PC-3 (cell line): Measurements from ENCODE around the gene MAD1L1. TPM values are rescaled to one million over a fixed set of nuclear protein-coding genes. Genes with fewer than 3 reads are reported as not detected.
"Not testable (repeated sequence)": the region's sequence is repeated elsewhere in the genome, so short reads cannot be mapped to it uniquely, and the experiment has no call there.

Source experiments
- ATAC-seq: fragments of 200-7000 bp; cut with Tn5 transposase; 2 replicates; pipeline ENCODE4 v1.9.1; 2020; ENCODE audit warnings: mild to moderate bottlenecking, moderate library complexity
- BruUV-seq: library from RNA; stranded (reverse); fragments of 400-500 nt; replicated peaks from 2 replicates; lab custom pipeline; 2021; lab: Mats Ljungman, UMichigan
- CTCF ChIA-PET: fragments of 300-600 bp; sonication (Branson Sonifier 250); formaldehyde crosslinking; loops from one replicate; lab custom pipeline; 2022; ENCODE audit warnings: antibody characterized with exemption; lab: Charles Lee
- POLR2A ChIA-PET: fragments of 300-600 bp; sonication (Branson Sonifier 250); formaldehyde crosslinking; loops from one replicate; lab custom pipeline; 2022; ENCODE audit warnings: antibody characterized with exemption; ENCODE audit not compliant: unreplicated experiment; lab: Charles Lee
- DNase-seq: peaks from one replicate; pipeline ENCODE4 v3.0.0-alpha.2; 2015
- H2AFZ ChIP-seq: fragments of 300-600 bp; sonication (generic); 2 replicates; pipeline ENCODE4 v1.6.0; 2016; ENCODE audit warnings: antibody characterized with exemption, low read length
- H3F3A ChIP-seq: fragments of 300-600 bp; sonication (generic); one replicate; pipeline ENCODE4 v1.6.0; 2017; ENCODE audit warnings: antibody characterized with exemption, low read length, control low read depth, mild to moderate bottlenecking; ENCODE audit not compliant: unreplicated experiment
- H3K27ac ChIP-seq: fragments of 300-600 bp; sonication (generic); 2 replicates; pipeline ENCODE4 v1.5.1; 2016; ENCODE audit warnings: mild to moderate bottlenecking, low read length
- H3K27me3 ChIP-seq: fragments of 300-600 bp; sonication (generic); 2 replicates; pipeline ENCODE4 v1.6.1; 2016; ENCODE audit warnings: low read length, mixed read lengths
- H3K36me3 ChIP-seq: fragments of 300-600 bp; sonication (generic); 2 replicates; pipeline ENCODE4 v1.6.1; 2016; ENCODE audit warnings: low read depth, mixed run types, low read length, mixed read lengths
- H3K4me1 ChIP-seq: fragments of 300-600 bp; sonication (generic); 2 replicates; pipeline ENCODE4 v1.5.1; 2016; ENCODE audit warnings: low read length; ENCODE audit not compliant: insufficient read depth
- H3K4me2 ChIP-seq: fragments of 300-600 bp; sonication (generic); 2 replicates; pipeline ENCODE4 v1.6.0; 2016; ENCODE audit warnings: low read length
- H3K4me3 ChIP-seq: fragments of 300-600 bp; sonication (generic); 2 replicates; pipeline ENCODE4 v1.5.1; 2016; ENCODE audit warnings: mild to moderate bottlenecking, low read length, mixed read lengths
- H3K79me2 ChIP-seq: fragments of 300-600 bp; sonication (generic); 2 replicates; pipeline ENCODE4 v1.6.1; 2017; ENCODE audit warnings: low read length, mixed read lengths
- H3K9ac ChIP-seq: fragments of 300-600 bp; sonication (generic); 2 replicates; pipeline ENCODE4 v1.6.0; 2016; ENCODE audit warnings: mild to moderate bottlenecking, low read length
- H3K9me2 ChIP-seq: fragments of 300-600 bp; sonication (generic); replicated peaks from 2 replicates; pipeline ENCODE4 v1.6.1; 2016; ENCODE audit warnings: mixed run types, low read length, mixed read lengths
- H3K9me3 ChIP-seq: fragments of 300-600 bp; sonication (generic); 2 replicates; pipeline ENCODE4 v1.6.1; 2016; ENCODE audit warnings: low read length, mixed read lengths
- H4K20me1 ChIP-seq: fragments of 300-600 bp; sonication (generic); 2 replicates; pipeline ENCODE4 v1.6.1; 2016; ENCODE audit warnings: low read length, mixed read lengths
- CTCF ChIP-seq: fragments of 300-600 bp; sonication (generic); conservative IDR thresholded peaks from 2 replicates; pipeline ENCODE4 v1.5.1; 2017; ENCODE audit warnings: antibody characterized with exemption, low read depth, mild to moderate bottlenecking, low read length
- EZH2 ChIP-seq: fragments of 300-600 bp; sonication (generic); IDR thresholded peaks from one replicate; pipeline ENCODE4 v1.6.1; 2017; ENCODE audit warnings: antibody characterized with exemption, mild to moderate bottlenecking, low read length; ENCODE audit not compliant: unreplicated experiment
- EZH2phosphoT487 ChIP-seq: fragments of 300-600 bp; sonication (generic); IDR thresholded peaks from 2 replicates; pipeline ENCODE4 v1.6.1; 2018; ENCODE audit warnings: mild to moderate bottlenecking, antibody characterized with exemption, low read length, borderline replicate concordance
- intact Hi-C: fragments of 100-400 bp; cut with micrococcal nuclease; formaldehyde crosslinking; loops from 2 replicates; pipeline ENCODE4 v1.9.0; 2023
- total RNA-seq: library from RNA; depleted of rRNA; stranded (reverse); fragments of >200 nt; gene quantifications from 2 replicates; pipeline ENCODE4 v1.2.3, GENCODE V29; 2014

Gene MAD1L1
- total RNA-seq, 1 experiment from 2014 or later: 88.4 TPM

GRCh38 chr7:1997537-1998076 lies 235.1 kb downstream of the MAD1L1 start:
- ChIA-PET CTCF (no interaction called here), POLR2A (no interaction called here)
- Histone ChIP-seq H3F3A (no peaks in the 10 kb centered on the region), H3K9me3 (no peaks in the 10 kb centered on the region), H3K27ac (no peak overlapping the region), H4K20me1 (no peaks in the 10 kb centered on the region), H3K9me2 (no peaks in the 10 kb centered on the region), H3K79me2 (no peaks in the 10 kb centered on the region), H2AFZ (no peak overlapping the region), H3K27me3 (no peaks in the 10 kb centered on the region), H3K4me2 (no peak overlapping the region), H3K36me3 (no peaks in the 10 kb centered on the region), H3K4me1 (no peaks in the 10 kb centered on the region), H3K9ac (no peak overlapping the region), H3K4me3 (no peak overlapping the region)
- no peak for TF ChIP-seq EZH2
- no peak for TF ChIP-seq CTCF
- no TSS peak for BruUV-seq
- ATAC-seq (no peak), DNase-seq (no peak)
- intact Hi-C loops: no loop called here

DNA sequence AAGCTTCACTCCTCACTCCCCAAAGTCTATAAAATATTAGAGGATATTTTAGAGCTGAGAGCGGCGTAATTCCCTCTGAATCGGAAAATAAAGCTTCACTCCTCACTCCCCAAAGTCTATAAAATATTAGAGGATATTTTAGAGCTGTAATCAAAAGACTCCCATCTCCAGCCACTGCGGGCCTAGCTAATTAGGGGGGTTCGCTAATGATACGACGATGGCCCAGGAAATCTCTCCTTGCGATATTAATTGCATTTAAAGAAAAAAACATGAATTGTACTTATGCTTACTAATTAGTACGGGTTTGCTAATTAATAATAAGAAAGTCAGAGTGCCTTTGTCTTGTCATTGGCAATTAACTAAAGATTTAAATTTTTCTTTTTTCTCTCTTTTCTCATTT lies 235.9 kb downstream of the MAD1L1 start:
- H3K36me3 ChIP-seq: no peaks in the 10 kb centered on the region
- no peaks in the 10 kb centered on the region for H3K27me3 ChIP-seq
- no peaks in the 10 kb centered on the region for H3K4me1 ChIP-seq
- no peak for TF ChIP-seq CTCF
- TF ChIP-seq EZH2phosphoT487: no peak
- TF ChIP-seq EZH2: no peak
- intact Hi-C loops: no loop called here
- H2AFZ ChIP-seq: no peak overlapping the region
- ChIA-PET POLR2A (no interaction called here), CTCF (no interaction called here)
- H3K4me2 ChIP-seq: no peak overlapping the region
- H3K27ac ChIP-seq: no peak overlapping the region
- DNase-seq: no peak
- no peak for ATAC-seq
- no peak overlapping the region for H3K4me3 ChIP-seq
- no peaks in the 10 kb centered on the region for H3K79me2 ChIP-seq
- no peaks in the 10 kb centered on the region for H3F3A ChIP-seq
- H3K9ac ChIP-seq: no peak overlapping the region
- no peaks in the 10 kb centered on the region for H4K20me1 ChIP-seq
- no peaks in the 10 kb centered on the region for H3K9me2 ChIP-seq
- H3K9me3 ChIP-seq: no peaks in the 10 kb centered on the region
- BruUV-seq: no TSS peak

GRCh38 chr7:1995911-1996420 lies 236.8 kb downstream of the MAD1L1 start:
- BruUV-seq, H3K27me3 ChIP-seq, H3F3A ChIP-seq, H3K9ac ChIP-seq, H3K4me1 ChIP-seq, POLR2A ChIA-PET, H3K79me2 ChIP-seq, H3K9me3 ChIP-seq, H3K4me3 ChIP-seq, intact Hi-C loops, H3K36me3 ChIP-seq, ATAC-seq, H3K4me2 ChIP-seq, CTCF ChIA-PET, H2AFZ ChIP-seq, H3K9me2 ChIP-seq, DNase-seq, H3K27ac ChIP-seq, H4K20me1 ChIP-seq: not testable (repeated sequence)
